ENCODE data around the gene MBOAT1.

DNA sequence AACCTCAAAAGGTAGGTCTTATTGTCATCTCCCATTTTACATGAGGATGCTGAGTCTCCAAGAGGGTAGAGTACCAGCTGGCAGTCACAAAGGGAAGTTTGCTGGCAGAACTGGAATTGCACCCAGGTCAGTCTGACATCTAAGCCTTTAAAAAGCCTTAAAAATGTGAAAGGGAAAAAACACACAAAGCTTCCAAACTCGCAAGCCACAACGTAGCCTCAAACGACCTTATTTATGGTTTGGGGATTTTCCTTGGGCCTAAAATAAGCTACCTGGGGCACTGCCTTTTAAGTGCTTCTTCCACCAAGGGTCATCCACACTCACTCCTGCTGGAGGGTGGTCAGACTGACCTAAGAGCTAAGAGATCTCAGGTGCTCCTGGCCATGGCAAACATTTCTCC lies 2.1 kb downstream of the MBOAT1 start:
- TF ChIP-seq POLR2AphosphoS5 (IDR thresholded peaks at IDR 0.05; ENCODE audit: low read depth, low read length) (no peak), POLR2A (IDR thresholded peaks at IDR 0.05; ENCODE audit: low read depth, low read length) (no peak), TAF1 (IDR thresholded peaks at IDR 0.05; ENCODE audit: borderline replicate concordance, low read depth, low read length) (no peak)

Measured in GM12892 (cell line).